GM18519 (cell line): ENCODE data around the gene NOXRED1.
A peak's percentile ranks its signal among the peaks of the same experiment; 100 is the strongest.

ENCODE experiments used
- ATAC-seq: cut with Tn5 transposase; IDR thresholded peaks from one replicate; pipeline ENCODE4 v1.9.1; 2021; ENCODE audit warnings: mild to moderate bottlenecking, moderate library complexity; ENCODE audit not compliant: unreplicated experiment, low FRiP score

The NOXRED1 gene

DNA sequence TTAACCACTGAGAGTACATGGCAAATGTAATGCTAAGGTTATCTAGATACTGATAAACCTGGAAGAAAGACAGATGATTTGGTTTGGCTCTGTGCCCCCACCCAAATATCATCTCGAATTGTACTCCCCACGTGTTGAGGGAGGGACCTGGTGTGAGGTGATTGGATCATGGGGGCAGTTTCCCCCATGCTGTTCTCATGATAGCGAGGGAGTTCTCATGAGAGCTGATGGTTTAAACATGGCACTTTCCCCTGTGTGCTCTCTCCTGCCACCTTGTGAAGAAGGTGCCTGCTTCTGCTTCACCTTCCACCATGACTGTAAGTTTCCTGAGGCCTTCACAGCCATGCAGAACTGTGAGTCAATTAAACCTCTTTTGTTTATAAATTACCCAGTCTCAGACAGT lies 14.2 kb downstream of the NOXRED1 start:
- no peak for ATAC-seq

DNA sequence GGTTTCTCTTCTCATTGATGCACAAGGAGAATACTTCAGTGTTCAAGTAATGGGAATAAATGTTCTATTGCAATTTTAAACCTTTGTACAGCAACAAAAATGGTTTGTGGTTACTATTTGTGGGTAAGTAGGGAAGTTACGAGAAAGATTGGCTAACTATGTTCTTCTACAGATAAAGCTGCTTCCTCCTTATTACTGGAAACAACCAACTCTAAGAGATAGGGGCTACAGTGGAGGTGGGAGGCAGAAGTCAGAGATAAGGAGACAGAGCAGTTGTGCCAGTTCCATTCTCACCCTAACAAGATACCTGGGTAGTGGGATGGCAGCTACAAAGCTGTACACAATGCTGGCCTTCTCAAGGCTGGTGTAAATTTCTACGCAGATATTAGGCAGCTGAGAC lies 16.2 kb downstream of the NOXRED1 start:
- no peak for ATAC-seq

DNA sequence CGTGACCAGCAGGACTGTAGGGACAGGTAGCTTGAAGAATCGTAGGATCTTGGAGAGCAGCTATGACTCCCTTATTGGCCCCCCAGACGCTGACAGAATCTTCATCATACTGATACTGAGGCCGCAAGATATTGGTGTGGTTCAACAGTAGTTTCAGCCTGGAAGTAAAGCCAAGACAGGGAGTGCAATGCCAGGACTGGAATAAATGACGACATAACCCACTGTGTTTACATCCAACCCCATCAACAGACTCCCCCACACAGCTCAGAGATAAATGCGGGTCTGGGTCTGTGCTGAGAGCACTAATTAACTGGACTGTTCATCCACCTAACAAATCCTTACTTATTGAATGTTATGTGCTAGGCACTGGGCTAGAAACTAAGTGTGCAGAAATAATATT lies 16.6 kb downstream of the NOXRED1 start:
- ATAC-seq: no peak

DNA sequence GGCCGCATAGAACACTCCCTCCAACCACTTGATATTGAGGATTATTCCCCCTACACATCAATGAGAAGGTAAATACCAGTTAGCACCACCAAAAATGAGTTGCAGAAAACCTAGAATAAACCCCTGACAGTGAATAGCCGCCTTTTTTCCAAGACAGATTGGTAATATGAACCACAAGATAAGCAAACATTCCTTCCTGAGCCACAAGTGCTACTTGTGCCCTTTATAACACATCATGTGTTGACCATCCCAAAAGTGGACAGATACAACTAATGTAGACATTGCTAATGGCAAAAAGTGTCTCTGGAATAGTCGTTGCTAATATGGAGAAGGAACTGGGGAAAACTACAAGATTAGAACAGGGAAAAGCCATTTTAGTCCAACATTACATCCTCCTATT lies 17.2 kb downstream of the NOXRED1 start:
- no peak for ATAC-seq

DNA sequence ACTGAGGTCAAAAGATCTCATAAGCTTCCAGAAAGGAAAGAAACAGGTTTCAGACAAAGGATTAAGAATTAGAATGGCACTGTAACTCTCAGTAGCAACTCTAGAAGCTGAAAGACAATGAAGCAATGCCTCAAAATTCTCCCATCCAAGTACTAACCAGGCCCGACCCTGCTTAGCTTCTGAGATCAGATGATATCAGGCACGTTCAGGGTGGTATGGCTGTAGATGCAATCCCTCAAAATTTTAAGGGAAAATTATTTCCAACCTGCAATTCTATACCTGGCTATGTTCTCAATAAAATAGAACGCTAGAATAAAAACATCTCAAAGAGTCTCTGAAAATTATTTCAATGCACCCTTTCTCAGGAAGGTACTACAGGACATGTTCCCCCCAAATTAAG lies 19.6 kb downstream of the NOXRED1 start:
- ATAC-seq: no peak

DNA sequence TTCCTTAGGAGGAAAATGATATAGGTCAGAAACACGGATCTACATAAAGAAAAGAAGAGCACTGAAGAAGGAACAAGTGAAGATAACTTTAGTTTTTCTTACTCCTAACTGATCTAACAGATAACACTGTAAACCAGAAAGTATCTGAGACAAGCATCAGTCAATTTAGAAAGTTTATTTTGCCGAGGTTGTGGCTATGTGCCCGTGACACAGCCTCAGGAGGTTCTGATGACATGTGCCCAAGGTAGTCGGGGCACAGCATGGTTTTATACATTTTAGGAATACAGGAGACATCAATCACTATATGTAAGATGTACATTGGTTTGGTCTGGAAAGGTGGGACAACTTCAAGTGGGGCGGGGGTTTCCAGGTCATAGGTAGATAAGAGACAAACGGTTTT lies 23.1 kb downstream of the NOXRED1 start:
- ATAC-seq: no peak

DNA sequence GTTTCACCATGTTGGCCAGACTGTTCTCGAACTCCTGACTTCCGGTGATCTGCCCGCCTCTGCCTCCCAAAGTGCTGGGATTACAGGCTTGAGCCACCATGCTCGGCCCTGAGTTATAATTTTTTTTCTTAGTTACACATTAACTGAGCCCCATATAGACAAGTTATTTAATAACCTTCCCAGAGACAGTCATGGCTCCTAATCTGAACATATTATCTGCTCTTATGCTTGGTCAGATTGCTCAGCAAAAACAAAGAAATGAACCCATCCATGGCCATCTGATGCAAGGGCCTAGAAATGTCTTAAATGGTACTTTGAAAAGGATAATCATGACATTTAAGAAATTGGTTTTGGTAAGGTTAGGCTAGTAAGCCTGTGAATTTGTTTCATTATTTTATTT lies 33.1 kb downstream of the NOXRED1 start:
- ATAC-seq: no peak

DNA sequence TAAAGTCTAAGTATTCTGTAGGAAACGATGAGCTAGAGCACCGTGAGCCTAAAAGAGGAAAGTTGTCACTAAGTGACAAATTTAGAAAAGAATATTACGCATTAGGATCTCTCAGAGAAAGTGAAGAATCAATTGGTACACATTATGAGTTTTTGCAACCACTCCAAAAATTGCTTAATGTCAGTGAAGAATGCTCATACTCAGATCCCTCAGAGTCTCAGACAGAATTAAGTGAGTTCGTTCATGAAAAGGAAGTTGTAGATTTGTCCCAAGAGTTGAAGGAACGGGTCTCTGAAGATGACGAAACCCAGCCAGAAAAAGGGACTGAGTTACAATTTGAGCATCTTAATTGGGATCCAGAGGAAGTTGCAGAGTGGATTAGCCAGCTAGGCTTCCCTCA lies 44.6 kb downstream of the NOXRED1 start:
- ATAC-seq: no peak

DNA sequence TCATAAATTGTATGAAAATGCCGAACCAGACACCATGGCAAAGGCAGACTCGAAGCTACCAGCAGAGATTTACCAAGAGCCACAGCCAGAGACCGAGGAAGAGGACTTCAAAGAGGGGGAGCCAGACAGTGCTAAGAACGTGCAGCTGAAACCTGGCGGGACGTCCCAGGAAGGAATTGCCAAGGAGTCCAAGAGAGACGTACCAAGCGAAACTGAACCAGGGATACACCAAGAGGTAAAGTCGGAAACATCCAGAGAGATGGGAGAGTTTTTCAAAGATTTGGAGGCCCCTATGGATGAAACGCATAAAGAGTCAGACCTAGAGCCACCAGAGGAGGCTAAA lies 45.9 kb downstream of the NOXRED1 start:
- ATAC-seq: no peak

DNA sequence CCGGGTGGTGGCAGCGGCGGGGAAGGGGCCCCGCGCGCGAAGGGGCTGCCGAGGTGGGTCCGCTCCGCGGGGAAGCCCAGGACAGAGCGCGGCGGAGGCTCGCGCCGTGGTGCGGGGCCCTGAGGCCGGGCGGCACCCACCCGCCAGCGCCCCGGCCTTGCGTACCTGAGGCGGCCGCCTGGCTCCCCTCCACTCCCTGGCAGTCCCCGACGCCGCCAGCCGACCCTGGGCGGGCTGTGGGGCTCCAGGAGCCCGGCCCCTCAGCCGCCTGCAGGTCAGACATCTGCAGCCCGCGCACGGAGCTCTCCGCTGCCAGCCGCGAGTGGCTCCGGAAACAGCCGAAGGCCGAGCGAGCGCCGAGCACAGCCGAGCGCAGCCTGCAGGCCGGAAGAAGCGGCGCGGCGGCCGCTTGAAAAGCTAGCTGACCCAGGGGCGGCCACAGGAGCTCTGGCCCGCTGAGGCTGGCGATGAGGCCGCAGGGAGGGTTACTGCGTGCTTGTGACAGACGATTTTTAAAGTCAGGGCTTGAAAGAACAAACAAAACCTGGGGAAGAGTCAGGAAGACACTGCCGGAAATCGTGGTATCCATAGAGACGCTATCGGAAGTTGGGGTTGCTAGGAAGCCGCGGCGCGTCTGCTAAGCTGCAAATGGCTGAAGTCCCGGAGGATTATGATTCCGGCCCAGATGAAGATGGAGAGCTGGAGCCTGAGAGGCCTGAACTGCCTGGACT lies 46.4 kb downstream of the NOXRED1 start, which contains the start of the genes SAMD15 and TMED8:
Gene SAMD15, plus strand, starts transcription at position 609 of the 731 bp plus-strand sequence. Its CDS starts 40 bp downstream, at position 649.
Gene TMED8, minus strand, starts transcription at position 324 of the 731 bp plus-strand sequence. Its CDS starts 41 bp downstream, at position 283.
- ATAC-seq: peak; percentile 70

DNA sequence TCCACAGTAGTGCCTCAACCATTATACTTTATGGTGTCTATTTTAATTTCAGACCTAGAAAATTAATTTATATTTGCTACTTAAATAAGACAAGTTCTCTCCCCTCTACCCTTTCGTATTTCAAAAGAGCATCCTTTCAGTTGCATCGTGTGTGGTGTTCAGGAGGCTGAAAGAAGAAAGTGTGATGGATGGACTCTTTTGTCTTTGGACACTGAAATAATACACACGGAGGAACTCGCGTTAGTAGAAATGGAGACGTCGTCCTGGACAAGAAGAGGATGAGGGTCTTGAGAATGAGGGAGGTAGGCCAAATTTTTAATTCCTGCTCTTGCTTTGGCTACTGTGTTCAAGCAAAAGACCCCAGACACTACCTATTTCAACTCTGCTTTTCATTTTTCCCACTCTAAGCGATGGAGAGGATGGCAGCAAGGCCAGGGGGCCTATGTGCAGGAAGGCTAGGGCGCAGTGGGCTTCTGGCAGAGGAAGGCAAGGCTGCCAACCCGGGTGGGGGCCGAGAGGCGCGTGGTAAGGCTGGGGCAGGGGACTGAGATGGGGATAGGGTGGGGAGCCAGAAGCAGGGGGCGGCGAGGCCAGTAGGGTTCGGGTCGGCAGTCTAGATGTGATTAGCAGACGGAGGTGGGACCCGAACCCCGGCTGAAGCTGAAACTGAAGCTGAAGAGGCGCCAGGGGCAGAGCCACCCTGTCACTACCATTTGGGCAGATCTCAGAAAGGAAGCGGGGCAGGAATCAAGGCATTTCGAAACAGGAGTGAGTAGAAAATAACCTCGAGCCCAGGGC lies 47.2 kb downstream of the NOXRED1 start:
- no peak for ATAC-seq

DNA sequence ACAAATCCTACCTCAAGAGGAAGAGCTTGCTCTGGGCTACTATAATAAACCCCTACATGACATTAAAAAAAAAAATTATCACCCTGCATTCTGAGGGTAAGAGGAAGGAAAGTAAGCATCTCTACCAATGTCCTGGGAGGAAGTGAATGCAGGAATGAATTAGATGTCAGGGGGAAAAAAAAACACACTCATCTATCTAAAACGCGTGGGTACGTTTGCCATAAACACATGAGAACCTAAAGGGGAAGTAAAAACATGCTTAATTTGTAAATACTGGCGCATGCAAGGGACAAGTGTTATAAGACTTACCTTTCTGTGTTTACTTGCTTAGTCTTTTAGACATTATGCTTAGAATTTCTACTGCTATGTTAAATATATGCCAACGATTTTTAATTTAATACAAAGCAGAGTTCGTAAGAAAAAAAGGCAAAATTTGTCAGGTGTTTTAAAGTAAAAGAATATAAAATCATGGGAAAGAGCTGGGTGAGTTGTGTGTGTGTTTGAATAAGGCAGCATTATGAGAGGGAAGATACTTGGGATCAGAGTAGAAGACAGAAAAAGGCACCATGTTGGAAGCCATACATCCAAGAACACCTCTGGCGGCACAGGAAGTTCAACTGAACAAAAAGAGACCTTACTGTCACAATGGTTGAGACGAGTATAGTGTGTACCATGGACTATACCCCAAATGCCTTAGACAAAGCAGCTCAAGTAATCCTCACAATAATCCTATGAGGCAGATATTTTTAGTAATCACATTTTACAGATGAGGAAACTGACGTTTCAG lies 48.0 kb downstream of the NOXRED1 start:
- ATAC-seq: no peak

DNA sequence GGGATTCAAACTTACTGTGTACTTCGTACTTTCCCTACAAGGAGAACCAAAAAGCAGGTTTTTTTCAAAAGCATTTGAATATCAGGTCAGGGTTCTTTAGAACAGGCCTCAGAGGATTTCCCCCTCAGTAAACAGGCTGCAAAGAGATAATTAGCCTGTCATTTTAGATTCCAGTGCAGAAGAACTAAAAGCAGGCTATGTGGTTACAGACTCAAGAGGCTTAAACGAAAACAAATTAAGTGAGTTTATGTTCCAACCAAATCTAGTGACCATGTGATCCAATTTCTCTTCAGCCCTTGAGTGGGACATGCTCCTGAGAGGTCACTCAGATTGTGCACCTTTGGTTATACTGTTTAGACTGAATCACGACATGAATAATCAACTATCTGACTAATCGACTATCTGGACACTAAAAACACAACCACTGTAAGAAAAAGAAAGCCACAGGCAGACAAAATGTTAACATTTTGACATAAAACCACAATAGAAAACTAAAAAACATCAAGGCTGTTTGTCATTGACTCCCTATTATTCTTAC lies 51.0 kb downstream of the NOXRED1 start:
- peak; percentile 41 for ATAC-seq

DNA sequence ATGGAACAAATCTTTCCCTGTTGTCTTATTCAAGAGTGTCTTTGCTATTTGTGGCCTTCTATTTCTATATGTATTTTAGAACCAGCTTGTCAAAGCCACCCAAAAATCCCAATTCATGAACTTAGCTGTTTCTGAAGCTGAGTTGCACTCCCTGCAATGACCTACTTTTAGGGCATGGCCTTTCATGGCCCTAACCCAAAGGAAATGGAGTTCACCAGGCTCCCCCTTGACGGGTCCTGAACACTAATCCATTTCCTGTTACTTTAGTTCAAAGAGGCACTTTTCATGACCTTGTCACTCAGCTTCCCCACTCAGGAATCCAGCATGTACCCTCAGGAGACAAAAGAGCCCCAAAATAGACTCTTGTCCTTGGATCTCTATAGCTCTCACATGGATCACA lies 54.0 kb downstream of the NOXRED1 start:
- ATAC-seq: no peak

DNA sequence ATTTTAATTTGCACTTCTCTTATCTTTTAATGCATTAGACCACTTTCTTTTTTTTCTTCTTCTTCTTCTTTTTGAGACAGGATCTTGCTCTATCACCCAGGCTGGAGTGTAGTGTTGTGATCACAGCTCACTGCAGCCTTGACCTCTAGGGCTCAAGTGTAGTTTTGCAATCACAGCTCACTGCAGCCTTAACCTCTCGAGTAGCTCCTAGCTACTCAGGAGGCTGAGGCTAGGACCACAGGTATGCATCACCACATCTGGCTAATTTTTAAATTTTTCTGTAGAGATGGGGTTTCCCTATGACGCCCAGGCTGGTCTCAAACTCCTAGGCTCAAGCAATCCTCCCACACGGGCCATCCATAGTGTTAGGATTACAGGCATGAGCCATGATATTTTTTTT lies 59.2 kb downstream of the NOXRED1 start:
- no peak for ATAC-seq

DNA sequence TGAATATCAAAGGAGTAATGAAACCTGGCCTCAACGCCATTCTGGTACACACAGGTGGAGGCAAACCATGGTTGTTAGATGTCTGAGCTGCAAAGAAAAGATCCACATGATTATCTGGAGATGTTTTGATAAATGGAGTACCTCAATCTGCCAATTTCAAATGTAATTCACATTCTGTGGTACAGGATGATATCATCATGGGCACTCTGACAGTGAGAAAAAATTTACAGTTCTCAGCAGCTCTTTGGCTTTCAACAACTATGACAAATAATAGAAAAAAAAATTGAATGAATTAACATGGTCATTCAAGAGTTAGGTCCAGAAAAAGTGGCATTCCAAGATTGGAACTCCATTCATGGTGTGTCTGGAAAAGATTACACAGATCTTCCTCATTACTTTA lies 63.7 kb downstream of the NOXRED1 start:
- ATAC-seq: no peak

DNA sequence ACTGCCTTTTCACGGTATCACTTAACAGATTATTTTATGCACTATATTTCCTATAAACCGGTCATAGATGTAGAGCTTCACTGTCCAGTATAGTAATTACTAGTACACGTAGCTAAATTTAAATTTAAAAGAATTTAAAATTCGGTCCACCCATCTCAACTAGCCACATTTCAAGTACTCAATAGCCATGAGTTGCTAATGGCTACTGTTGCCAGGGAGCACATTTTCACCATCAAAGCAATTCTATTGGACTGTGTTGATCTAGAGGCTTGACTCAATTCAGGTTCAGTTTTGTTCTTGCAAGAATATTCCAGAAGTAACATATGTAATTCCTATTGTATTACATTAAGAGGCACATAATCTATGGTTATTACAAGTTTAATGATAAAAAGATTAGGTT lies 66.4 kb downstream of the NOXRED1 start:
- no peak for ATAC-seq

DNA sequence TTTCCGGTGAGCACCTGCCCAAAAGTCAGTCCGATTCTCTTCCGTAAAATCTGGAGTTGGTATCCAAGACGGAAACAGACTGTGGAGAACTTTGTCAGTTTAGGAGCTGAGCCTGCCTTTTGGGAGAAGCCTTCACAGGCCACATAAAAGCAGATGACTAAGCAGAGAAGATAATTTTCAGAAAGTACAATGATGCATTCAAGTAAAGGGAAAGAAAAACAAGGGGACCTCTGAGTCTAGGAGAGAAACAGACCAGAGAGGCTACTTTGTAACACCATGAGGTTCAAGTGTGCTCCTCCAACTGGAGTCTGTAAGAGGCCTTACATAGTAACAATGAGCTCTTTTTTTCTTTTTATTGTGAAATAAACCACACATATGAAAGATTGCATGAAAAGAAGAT lies 67.5 kb downstream of the NOXRED1 start:
- no peak for ATAC-seq

DNA sequence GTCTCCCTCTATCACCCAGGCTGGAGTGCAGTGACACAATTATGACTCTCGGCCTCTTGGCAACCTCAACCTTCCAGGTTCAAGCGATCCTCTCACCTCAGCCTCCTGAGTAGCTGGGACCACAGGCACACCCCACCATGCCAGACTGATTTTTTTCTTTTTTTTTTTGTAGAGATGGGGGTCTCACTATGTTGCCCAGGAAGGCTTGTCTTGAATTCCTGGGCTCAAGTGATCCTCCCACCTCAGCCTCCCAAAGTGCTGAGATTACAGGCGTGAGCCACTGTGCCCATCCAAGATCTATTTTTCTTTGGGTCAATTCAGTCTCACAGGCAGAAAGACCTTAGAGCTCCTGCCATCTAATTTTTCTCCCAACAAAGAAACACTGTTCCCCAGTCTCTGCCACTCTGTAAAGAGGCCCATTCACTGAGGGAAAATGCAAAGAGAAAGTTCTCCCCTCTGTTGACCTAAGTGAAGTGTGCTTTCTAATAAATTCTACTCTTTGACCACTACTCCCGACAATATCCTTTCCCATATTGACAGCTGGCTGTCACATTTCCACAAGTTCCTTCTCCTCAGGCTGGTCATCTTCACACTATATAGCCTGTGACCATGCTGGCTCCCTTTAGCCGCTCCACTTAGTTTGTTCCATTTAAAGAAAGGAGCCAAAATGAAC lies 69.7 kb downstream of the NOXRED1 start:
- ATAC-seq: no peak

DNA sequence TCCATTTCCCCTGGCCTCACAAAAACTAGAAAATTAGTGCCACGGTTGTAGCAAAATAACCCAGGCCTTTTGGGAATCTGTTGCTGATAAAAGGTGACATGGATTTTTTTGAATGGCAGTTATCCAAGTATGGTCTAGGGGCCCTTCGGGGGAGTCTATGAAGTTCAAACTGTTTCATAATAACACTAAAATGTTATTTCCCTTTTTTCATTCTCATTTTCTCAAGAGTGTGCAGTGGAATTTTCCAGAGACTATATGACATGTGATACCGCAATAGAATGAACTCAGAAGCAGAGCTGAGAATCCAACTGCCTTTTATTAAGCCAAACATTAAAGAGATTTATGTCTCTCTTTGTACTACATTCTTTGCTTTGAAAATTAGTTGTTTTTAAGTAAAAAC lies 75.6 kb downstream of the NOXRED1 start:
- no peak for ATAC-seq
